Endothelial cell of umbilical vein (primary cell): ENCODE results near the gene SVEP1.

ENCODE experiments used
- CTCF ChIP-seq, 2 donors: IDR thresholded peaks; 1 replicate in 1 of 2; 2 replicates in 1 of 2; pipeline ENCODE4 v1.5.1; 2011; ENCODE audit warnings: low read length in 2 of 2, mild to moderate bottlenecking in 2 of 2, moderate library complexity in 2 of 2, control low read depth in 1 of 2, inconsistent platforms in 1 of 2, low read depth in 1 of 2; ENCODE audit not compliant: insufficient read depth in 1 of 2; ENCODE audit errors: extremely low read depth in 1 of 2
- EZH2 ChIP-seq: IDR thresholded peaks from 2 replicates; pipeline ENCODE4 v1.6.1; 2012; ENCODE audit warnings: borderline replicate concordance, low read depth, mild to moderate bottlenecking, moderate library complexity, low read length, inconsistent platforms; ENCODE audit not compliant: severe bottlenecking
- GATA2 ChIP-seq: IDR thresholded peaks from 2 replicates; pipeline ENCODE4 v1.7.0; 2011; ENCODE audit warnings: low read depth, mild to moderate bottlenecking, moderate library complexity, mixed read lengths, low read length; ENCODE audit not compliant: insufficient read length, insufficient read depth
- MAX ChIP-seq: IDR thresholded peaks from 2 replicates; pipeline ENCODE4 v1.6.1; 2011; ENCODE audit not compliant: insufficient read depth, insufficient read length
- MYC ChIP-seq: IDR thresholded peaks from one replicate; pipeline ENCODE4 v1.6.1; 2011; ENCODE audit warnings: mild to moderate bottlenecking, low read depth, low read length
- POLR2A ChIP-seq: IDR thresholded peaks from 2 replicates; pipeline ENCODE4 v1.6.1; 2012; ENCODE audit warnings: low read depth, mild to moderate bottlenecking, control low read depth, low read length

- TF ChIP-seq CTCF (IDR thresholded peaks at IDR 0.05; ENCODE audit: extremely low read depth in 1 of 2, insufficient read depth in 1 of 2, low read depth in 1 of 2, low read length in 2 of 2) (no peak), POLR2A (no peak), GATA2 (no peak), MAX (no peak), EZH2 (no peak), MYC (no peak)
Observed at GRCh38 chr9:110517483-110517882, 62.1 kb downstream of the SVEP1 start.
